SW 1271 (cell line): ENCODE measurements around the gene FAM168A.
A peak's percentile ranks its signal among the peaks of the same experiment; 100 is the strongest.
"Not testable (repeated sequence)": the region's sequence is repeated elsewhere in the genome, so short reads cannot be mapped to it uniquely, and the experiment has no call there.

Experiments
- DNase-seq, 2 experiments: peaks; one replicate each; lab custom pipeline; 2025; lab: John Stamatoyannopoulos, UW

The FAM168A gene

DNA sequence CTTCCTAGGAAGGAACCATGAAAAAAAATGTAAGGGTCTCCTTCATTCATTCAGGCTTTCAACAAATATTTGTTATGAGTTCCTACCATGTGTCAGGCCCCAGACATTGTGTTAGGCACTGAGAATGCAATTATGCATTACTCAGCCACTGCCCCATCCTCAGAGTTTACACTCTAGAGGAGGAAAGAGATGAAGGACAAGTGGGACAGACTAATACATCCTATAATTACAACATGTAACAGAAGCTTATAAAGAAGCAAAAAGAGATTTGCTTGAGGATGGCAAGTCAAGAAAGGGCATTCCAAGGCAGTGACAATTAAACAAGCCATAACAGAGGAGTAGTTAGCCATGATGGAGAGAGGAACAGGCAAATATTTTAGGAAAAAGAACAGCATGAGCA is 78.6 kb downstream of the FAM168A start:
- DNase-seq = no peak

DNA sequence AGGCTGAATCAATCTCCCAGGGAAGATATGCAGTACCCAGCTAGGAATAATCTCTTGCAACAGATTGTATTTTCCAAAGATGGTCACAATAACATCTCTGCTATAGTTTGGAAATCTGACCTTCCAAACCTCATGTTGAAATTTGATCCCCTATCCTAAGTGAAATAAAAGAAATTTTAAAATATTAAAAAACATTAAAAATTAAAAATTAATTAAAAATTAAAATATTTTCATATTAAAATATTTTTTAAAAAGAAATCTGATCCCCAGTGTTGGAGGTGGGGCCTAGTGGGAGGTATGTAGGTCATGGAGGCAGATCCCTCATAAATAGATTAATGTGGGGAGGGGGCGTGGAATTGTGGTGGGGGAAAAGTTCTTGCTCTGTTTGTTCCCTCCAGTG is 79.7 kb downstream of the FAM168A start:
- no peak for DNase-seq

DNA sequence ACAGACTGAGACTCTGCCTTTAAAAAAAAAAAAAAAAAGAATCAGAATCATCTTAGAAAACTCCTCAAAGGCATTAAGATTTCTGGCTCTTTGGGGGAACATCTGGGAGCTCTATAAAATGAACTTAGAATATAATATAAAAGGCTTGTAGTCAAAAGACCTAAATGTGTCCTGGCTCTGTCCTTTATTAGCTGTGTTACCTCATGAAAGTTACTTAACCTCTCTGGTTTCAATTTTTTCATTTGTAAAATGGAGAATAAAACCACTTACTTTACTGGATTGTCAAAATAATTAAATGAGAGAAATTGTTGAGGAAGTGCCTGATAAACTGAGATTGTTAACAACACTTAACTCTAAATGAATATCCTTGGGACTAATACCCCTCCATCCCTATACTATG is 81.8 kb downstream of the FAM168A start:
- no peak for DNase-seq

DNA sequence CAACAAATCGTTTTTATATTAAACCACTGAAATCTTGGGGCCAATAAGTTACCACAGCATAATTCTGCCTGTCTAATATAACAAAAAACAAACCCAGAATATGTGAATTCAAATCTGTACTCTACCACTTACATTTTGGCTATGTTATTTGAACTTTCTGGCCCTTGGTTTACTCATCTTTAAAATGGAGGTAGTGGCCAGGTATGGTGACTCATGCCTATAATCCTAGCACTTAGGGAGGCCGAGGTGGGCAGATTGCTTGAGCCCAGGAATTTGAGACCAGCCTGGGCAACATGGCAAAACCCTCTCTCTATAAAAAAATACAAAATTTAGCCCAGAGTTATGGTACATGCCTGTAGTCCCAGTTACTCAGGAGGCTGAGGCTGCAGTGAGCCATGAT is 84.2 kb downstream of the FAM168A start:
- DNase-seq = no peak

DNA sequence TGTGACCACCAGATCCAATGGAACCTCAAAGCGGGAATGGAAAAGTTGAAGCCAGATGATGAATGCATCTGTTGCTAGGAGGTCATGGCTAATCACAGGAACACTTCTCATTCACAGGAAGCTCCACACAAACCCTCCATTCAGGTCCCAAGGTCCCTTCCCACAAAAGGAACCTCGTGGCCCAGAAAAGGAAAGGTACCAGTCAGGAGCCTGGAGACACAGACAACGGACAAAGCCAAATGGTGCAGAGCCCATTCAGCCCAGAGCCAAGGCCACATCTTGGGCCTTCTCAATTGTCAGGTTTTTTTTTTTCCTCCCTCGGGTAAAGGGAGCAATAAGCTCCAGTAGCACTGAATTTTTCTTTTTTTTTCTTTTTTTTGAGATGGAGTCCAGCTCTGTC is 87.0 kb downstream of the FAM168A start:
- no peak for DNase-seq

DNA sequence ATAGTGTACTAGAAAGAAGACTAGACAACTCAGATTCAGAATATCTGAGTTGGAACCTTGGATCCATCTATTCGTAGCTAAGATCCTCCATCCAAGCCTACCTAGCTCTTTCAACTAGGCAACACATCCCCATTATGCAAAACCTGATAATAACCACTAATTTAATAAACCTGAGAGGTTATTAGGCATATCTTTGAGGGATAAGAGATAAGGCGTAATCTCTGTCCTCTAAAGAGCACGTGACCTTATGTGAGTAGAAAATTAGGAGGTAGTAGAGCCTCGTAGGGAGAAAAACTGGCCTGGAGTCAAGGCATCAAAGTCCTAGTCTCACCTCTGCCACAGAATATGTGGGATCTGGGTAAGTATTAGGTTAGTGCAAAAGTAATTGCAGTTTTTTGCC is 87.8 kb downstream of the FAM168A start:
- DNase-seq = no peak

DNA sequence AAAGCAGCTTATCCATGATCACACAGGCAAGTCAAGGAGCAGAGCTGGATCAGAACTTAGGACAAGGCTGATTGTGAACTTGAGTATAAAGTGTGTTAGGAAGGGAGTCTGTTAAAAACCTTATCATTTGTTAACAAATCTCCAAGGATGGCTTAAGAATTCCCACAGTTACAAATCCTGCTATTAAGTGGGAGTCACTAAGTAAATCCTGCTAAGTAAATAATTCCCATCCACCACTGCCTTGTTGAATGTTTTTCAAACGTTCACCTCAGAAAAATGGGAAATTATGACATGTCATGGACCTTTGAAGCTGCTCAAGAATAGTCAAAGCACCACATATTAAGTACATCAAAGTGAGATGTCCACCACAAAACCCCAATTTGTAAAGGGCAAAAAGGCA is 88.7 kb downstream of the FAM168A start:
- no peak for DNase-seq

DNA sequence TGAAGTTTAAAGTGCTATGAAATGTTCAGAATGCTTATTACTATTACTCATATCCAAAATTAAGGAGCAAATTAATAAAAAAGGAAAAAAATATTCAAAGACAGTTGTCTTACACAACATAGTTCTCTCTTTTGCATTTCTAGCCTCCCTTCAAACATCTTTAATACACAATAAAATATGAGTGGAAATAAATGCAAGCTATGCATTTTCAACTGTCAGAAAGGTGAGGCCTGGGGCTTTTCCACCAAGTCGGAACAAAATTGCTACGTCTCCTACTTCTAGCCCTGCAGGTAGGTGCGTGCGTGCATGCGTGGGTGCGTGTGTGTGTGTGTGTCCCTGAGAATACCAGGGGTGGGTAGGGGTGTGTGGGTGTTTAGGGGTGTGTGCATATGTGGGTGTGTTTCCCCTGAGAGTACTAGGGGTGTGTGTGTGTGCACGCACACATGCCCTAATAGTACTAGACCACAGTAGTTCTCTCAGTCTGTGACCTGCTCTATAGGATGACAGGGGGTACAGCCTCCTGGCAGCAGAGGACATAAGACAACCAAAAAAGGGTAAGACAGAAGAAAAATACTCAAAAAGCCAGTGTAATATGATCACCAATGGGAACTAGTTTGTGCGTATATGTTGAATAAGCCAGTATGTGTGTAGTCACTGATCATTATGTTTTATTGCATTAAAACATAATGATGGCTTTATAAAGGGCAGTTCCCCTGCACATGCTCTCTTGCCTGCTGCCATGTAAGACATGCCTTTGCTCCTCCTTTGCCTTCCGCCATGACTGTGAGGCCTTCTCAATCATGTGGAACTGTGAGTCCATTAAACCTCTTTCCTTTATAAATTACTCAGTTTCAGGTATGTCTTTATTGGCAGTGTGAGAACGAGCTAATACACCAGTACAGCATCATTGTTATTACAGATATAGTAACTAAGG is 89.4 kb downstream of the FAM168A start:
- DNase-seq = no peak

DNA sequence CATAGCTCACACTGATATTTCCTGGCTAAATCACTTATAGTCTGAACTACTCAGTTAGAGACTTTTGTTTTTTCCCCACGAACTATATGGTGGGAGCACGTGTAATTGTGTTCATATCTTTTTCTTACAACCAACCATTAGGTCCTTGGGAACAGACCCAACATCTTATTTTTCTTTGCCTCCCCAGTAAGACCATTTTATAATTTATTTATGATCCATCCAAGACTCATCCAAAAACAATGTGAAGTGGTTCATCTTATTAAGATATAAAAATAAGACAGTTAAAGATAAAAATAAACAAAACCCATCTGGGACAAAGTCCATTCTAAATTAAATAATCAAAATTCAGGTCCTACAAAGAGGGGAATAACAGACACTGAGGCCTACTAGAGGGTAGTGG is 90.8 kb downstream of the FAM168A start:
- no peak for DNase-seq

DNA sequence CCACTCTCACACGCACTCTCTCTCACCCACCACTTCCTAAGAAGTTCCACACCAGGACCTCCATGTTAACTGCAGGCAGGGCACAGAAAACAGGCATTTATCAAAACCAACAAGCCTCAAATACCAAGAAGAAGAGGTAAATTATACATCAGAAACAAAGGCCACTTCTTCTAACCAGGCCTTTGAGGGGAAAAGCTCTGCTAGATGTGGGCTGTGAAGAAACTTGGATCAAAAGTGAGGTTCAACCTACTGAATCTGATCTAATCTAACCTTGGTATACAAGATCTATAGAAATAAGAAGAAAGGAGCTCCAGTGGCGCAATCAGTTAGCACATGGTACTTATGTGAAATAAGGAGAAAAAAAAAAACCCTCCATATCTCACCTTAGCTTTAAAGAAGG is 91.9 kb downstream of the FAM168A start:
- DNase-seq = no peak

DNA sequence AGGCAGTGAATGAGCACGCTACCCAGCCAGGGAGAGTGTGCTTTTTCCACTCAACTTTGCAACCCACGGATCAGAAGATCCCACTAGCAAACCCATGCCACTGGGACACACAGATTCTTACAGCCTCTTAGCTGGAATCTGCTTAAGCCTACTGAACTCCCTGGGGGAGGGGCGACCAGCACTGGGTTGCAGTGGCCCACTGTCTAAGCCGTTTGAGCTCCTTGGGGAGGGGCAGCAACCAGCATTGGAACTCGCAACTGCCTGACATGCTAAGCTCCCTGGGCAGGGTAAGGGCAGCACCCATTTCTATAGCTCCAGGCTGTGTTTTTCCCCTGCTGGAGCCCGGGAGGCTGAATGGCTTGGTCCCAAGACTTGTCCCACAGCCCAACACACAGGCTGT is 99.6 kb downstream of the FAM168A start:
- no peak for DNase-seq

DNA sequence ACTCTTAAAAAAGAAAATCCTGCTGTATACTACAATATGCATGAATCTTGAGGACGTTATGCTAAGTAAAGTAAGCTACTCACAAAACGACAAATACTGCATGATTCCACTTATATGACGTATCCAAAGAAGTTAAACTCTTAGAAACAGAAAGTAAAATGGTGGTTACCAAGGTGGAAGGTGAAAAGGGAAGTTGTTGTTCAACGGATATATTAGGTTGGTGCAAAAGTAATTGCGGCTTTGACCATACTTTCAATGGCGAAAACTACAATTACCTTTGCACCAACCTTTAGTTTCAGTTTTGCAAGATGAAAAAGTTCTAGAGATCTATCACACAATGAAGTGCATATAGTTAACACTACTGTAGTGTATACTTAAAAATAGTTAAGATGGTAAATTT is 101.8 kb downstream of the FAM168A start:
- no peak for DNase-seq

DNA sequence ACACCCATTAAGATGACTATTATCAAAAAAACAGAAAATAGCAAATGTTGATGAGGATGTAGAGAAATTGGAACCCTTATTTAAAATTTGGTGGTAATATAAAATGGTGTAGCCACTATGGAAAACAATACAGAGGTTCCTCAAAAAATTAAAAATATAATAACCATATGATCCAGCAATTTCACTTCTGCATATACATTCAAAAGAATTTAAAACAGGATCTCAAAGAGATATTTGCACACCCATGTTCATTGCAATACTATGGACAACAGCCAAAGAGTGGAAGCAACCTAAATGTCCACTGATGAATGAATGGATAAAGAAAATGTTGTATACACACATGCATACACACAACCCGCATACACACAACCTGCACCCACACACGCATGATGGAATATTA is 102.2 kb downstream of the FAM168A start:
- no peak for DNase-seq

DNA sequence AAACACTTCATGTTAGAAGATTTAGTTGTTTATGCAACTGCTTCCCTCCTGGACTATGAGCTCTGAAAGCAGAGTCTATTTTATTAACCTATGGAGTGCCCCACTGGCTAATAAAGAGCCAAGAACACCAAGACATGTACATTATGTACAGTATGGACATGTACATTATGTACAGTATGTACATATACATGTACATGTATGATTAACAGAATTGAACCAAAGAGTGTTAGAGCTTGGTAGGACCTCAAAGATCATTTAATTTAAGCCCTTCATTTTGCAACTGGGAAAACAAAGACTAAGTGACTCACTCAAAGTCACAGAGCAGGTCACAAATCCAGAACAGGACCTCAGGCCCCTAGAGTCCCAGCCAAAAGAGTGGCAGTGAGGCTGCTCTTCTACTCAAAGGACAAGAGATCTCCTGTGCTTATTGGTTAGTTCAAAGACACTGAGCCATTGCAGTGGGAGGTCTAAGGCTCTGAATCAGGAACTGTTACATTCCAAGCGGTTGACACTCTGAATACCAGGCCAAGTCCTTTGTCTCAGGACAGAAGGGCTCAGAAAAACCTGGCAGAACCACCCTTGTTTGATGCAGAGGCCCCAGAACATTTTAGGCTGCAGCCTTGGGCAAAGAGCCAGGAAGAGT is 103.8 kb downstream of the FAM168A start:
- DNase-seq = peak; percentile 34 to 55

DNA sequence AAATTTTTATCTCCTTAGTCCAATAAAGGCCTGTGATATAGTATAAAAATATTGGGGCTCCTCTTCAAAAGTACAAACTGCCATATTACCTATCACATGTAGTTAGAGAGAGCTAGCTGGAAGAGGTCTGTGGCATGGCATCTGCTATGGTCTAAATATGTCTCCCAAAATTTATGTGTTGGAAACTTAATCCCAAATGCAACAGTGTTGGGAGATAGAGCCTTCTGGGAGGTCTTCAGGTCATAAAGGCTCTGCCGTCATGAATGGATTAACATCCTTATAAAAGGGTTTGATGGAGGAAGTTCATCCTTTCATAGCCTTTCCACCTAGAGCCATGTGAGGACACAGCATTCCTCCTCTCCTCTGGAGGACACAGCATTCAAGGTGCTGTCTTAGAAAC is 116.3 kb downstream of the FAM168A start:
- no peak for DNase-seq

DNA sequence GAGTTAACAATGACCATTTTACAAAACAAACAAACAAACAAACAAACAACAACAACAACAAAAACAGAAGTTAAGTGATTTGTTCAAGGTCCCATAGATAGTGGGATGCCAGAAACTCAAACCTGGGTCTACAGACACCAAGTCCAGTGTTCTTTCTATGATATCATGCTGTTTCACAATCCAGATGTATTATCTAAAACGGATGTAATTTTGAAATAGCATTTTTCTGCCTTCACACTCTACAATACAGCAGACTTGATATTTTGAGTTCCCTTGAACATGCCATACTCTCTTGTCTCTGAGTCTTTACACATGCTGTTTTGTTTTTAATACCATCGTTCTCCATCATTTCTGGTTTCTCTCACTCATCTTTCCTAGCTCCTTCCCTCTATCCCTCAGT is 117.2 kb downstream of the FAM168A start:
- no peak for DNase-seq

DNA sequence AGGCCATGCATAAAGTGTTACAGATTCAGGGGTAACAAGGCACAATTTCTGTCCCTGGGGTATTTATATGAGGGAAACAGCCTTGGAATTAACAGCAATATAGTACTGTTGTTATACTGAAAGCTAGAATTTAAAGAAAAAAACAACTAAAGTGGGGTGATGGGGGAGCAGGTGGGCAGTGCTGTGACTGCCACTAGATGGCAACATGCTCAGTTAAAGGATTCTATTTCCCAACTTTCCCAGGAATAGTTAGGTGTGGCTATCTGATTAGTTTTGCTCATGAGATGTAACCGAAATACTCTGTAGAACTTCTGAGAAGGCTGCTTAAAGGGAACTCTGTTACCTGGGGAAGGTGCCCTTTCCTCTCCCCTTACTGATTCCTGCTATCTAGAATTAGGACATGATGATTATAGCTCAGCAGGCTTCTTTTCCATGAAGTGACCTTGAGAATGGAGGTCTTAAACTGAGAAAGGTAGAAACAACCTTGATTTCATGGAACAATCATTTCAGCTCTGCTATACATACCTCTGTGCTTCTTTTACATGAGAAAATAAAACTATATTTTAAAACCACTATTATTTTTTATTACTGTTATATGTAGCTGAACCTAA is 119.1 kb downstream of the FAM168A start:
- peak in 1 of 2 experiments; percentile 62 for DNase-seq

DNA sequence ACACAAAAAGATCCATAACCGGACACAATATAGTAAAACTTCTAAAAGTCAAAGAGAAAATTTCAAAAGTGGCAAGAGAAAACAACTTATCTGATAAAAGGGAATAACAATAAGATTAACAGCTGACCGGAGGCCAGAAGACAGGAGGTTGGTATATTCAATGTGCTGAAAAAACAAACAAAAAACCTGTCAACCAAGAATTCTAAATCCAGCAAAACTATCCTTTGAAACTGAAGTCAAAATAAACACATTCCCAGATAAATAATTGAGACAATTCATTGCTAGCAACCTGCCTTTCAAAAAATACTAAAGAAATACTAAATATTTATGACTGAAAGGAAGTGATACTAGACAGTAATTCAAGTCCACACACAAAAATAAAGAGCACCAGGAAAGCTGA is 120.4 kb downstream of the FAM168A start:
- no peak for DNase-seq

DNA sequence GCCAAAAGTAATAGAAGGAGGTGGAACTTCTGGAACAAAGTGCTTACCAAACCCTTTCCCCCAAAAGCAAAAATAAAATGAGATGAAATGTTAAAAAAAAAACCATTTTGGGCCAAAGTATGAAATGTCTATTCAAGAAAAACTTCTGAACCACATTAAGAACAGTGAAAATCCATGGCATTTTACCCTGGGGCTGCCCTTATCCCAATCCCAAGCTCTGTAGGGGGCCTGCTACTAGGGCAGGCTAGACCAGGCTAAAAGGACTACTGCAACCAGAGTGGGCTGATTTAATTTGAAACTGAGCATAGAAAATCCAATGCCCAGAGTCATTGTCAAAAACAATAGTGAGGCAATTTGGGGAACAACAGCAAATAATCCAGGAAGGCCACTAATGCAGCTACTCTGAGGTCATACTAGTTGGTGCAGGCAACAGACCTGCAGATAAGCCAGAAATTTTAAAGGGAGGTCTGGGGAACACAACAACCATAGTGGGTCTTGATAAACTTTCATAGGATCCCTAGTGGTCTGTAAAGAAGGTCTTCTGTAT is 122.3 kb downstream of the FAM168A start:
- no peak for DNase-seq

DNA sequence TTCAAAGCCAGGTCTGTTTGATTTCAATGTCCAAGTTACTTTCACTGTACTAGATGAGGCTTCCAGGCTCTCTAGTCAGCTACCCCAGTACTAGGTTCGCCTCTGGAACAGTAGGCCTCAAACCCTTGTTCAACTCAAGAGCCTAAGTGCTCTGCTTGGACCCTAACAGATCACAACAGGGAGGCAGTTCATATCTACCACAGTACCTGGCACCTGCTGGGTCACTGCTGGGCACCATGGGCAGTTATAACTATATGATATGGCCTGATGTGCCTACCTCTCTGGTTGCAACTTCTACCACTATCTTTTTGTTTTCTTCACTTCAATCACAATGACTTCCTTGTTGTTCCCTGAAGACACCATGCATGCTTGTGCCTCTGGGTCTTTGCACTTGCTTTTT is 124.7 kb downstream of the FAM168A start:
- no peak for DNase-seq

DNA sequence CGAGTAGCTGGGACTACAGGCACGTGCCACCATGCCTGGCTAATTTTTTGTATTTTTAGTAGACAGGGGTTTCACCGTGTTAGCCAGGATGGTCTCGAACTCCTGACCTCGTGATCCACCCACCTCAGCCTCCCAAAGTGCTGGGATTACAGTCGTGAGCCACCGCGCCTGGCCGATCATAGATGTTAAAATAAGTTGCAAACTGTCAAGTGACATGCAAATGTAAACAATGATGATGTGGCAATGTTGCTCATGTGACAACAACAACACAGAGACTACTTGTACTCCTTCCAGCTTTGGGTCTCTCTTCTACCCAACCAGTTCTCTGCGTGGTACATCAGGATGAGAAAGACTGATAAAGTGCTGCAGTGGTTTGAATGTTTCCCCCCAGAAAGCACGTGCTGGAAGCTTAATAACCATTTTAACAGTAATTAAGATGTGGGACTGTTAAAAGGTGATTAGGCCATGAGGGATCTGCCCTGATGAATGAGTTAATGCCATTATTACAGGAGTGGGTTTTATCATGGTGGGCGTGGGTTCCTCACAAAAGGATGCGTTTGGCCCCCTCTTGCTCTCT is 127.8 kb downstream of the FAM168A start:
- not testable (repeated sequence) for DNase-seq

DNA sequence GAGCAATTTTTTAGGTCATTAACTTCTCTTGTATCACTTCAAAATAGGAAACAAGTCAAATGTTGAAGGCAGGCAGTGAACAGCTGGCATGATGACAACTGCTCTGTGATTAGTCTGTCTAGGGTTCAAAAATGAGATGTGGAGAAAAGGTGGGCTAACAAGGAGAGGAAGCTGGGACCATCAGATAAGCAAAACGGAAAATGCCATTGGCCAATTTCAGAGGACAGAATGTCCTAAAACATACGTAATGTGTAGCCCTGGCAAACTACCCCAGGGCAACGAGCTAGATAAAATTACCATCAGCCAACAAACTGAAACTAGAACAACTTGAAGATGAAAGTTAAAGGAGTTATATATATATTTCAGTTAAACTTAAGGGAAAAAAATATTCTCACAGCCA is 128.5 kb downstream of the FAM168A start:
- no peak for DNase-seq
